Fibroblast of pulmonary artery (primary cell): Measurements from ENCODE around the gene NISCH.

ENCODE experiments used
- DNase-seq: peaks from one replicate; pipeline ENCODE4 v3.0.0-alpha.2; 2010; ENCODE audit warnings: low read depth
- H3K4me3 ChIP-seq: replicated peaks from 2 replicates; pipeline ENCODE4 v1.5.1; 2011; ENCODE audit warnings: low read depth, mild to moderate bottlenecking, control low read depth, low read length, moderate library complexity
- CTCF ChIP-seq: IDR thresholded peaks from 2 replicates; pipeline ENCODE4 v1.5.1; 2011; ENCODE audit warnings: mild to moderate bottlenecking, control low read depth, low read length, inconsistent platforms; ENCODE audit errors: missing control alignments

The NISCH gene

GRCh38 chr3:52535411-52536111 lies 80.2 kb downstream of the NISCH start:
- no peak overlapping the region for H3K4me3 ChIP-seq
- DNase-seq = no peak
- no peak for TF ChIP-seq CTCF

- H3K4me3 ChIP-seq = peak overlapping the region; percentile 22
- no peak for TF ChIP-seq CTCF
Measured at GRCh38 chr3:52536112-52536368, 80.6 kb downstream of the NISCH start.

GRCh38 chr3:52536369-52537164 lies 81.2 kb downstream of the NISCH start, which contains the start of gene UQCC5:
Gene UQCC5 (plus strand): TSS chr3:52536605. CDS start chr3:52536756, 151 bp downstream.
- TF ChIP-seq CTCF = no peak
- peak within 1 kb of the TSS; percentile 95 for H3K4me3 ChIP-seq
- peak; percentile 99 for DNase-seq

More at GRCh38 chr3:52536112-52536368, 80.6 kb downstream of the NISCH start:
- DNase-seq = no peak

GRCh38 chr3:52537165-52537620 lies 81.8 kb downstream of the NISCH start:
- peak overlapping the region; percentile 95 for H3K4me3 ChIP-seq
- no peak for DNase-seq
- TF ChIP-seq CTCF = no peak

GRCh38 chr3:52537726-52538421 lies 82.5 kb downstream of the NISCH start:
- DNase-seq = no peak
- no peak for TF ChIP-seq CTCF

GRCh38 chr3:52539010-52539653 lies 83.7 kb downstream of the NISCH start:
- DNase-seq = no peak
- TF ChIP-seq CTCF = no peak
- H3K4me3 ChIP-seq = no peak overlapping the region

More at GRCh38 chr3:52537726-52538421, 82.5 kb downstream of the NISCH start:
- peak overlapping the region; percentile 95 for H3K4me3 ChIP-seq
